Heart left ventricle (tissue), 13 donors: Measurements from ENCODE around the gene CXCL5.

Experiments used
- CTCF ChIP-seq, 12 donors: fragments of 200-600 bp; sonication (generic) in 4 of 12; IDR thresholded peaks; one replicate each; pipeline versions ENCODE4 v1.5.0 to v1.8.0; 2018 to 2022; ENCODE audit warnings: antibody characterized with exemption in 12 of 12, mild to moderate bottlenecking in 5 of 12
- POLR2A ChIP-seq, 2 donors: fragments of 450-650 bp; IDR thresholded peaks; one replicate each; pipeline ENCODE4 v1.6.1; 2017; ENCODE audit warnings: antibody characterized with exemption in 2 of 2, mild to moderate bottlenecking in 2 of 2, moderate library complexity in 2 of 2
- donor health status: ischemic (EF 13 %, LVEDD 7.1; RV severe dilation, severe dysfunction).
- donor health status: DM: no; HTN: yes; CAD: no.
- donor health status: DM: no; HTN: no; CAD: no.
- donor health status: ischemic (EF 25% LVEDD 6.9; RV normal size, moderate dysfunction).
- donor health status: ischemic (EF 25% LVEDD 5.7; RV mildly dilated, moderate dysfunction).
- donor health status: ischemic (EF 35%, LVEDD 5.7; RV mildly dilated, moderate dysfunction).
- donor health status: nonischemic (EF 11% LVEDD 7.7; RV severe dilation, severe dysfunction).
- donor health status: DM: yes; HTN: yes; CAD: no.
- donor health status: PGD.
- donor health status: ischemic (EF 29% LVEDD 5.4; RV normal size, mild dysfunction).
- donor health status: nonischemic (EF 23%, LVEDD 6.1; RV moderate dilation, normal function).

- TF ChIP-seq CTCF (IDR thresholded peaks at IDR 0.05) (no peak), POLR2A (IDR thresholded peaks at IDR 0.05) (no peak)
These were observed 46.8 kb upstream of the CXCL5 start for GRCh38 chr4:74045247-74045646.
